ENCODE measurements around the gene STK10. TPM values are rescaled to one million over a fixed set of nuclear protein-coding genes. Genes with fewer than 3 reads are reported as not detected.

Gene STK10
- total and polyA plus RNA-seq, 4 donors, result 2.8 to 21.7 (median 7.7) TPM

DNA sequence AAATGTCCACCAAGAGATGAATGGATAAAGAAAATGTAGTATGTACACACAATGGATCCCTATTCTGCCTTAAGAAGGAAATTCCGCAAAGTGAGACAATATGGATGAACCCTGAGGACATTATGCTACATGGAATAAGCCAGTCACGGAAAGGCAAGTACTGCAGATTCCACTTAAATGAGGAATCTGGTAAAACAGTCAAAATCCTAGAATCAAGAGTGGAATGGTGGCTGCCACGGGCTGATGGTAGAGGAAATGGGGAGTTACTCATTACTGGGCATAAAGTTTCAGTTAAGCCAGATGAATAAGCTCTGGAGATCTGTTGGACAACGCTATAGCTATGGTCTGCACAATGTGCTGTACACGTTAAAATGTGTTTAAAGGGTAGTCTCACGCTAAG lies 47.2 kb downstream of the STK10 start:
- H3K9ac ChIP-seq (ENCODE audit: low read depth in 1 of 2, low read length in 2 of 2), result no peak overlapping the region
- WGBS, result 91% methylated on average over 6 of the region's 6 CpGs
- H3K9me3 ChIP-seq (ENCODE audit: control insufficient read depth in 4 of 4, low read length in 3 of 4), result no peaks in the 10 kb centered on the region
- H3K27ac ChIP-seq (ENCODE audit: low read depth in 1 of 2, low read length in 2 of 2), result no peak overlapping the region
- TF ChIP-seq, protein P1, sequence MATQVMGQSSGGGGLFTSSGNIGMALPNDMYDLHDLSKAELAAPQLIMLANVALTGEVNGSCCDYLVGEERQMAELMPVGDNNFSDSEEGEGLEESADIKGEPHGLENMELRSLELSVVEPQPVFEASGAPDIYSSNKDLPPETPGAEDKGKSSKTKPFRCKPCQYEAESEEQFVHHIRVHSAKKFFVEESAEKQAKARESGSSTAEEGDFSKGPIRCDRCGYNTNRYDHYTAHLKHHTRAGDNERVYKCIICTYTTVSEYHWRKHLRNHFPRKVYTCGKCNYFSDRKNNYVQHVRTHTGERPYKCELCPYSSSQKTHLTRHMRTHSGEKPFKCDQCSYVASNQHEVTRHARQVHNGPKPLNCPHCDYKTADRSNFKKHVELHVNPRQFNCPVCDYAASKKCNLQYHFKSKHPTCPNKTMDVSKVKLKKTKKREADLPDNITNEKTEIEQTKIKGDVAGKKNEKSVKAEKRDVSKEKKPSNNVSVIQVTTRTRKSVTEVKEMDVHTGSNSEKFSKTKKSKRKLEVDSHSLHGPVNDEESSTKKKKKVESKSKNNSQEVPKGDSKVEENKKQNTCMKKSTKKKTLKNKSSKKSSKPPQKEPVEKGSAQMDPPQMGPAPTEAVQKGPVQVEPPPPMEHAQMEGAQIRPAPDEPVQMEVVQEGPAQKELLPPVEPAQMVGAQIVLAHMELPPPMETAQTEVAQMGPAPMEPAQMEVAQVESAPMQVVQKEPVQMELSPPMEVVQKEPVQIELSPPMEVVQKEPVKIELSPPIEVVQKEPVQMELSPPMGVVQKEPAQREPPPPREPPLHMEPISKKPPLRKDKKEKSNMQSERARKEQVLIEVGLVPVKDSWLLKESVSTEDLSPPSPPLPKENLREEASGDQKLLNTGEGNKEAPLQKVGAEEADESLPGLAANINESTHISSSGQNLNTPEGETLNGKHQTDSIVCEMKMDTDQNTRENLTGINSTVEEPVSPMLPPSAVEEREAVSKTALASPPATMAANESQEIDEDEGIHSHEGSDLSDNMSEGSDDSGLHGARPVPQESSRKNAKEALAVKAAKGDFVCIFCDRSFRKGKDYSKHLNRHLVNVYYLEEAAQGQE (IDR thresholded peaks at IDR 0.05), result no peak
- no peak for TF ChIP-seq TAF1 (conservative IDR thresholded peaks at IDR 0.05)
- TF ChIP-seq, protein P2, sequence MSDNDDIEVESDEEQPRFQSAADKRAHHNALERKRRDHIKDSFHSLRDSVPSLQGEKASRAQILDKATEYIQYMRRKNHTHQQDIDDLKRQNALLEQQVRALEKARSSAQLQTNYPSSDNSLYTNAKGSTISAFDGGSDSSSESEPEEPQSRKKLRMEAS (IDR thresholded peaks at IDR 0.05), result no peak
- no peak for TF ChIP-seq HNF4A (conservative IDR thresholded peaks at IDR 0.05)
- TF ChIP-seq EGR1 (IDR thresholded peaks at IDR 0.05; ENCODE audit: low read depth in 2 of 2), result no peak
- no peak for TF ChIP-seq NR2F2 (IDR thresholded peaks at IDR 0.05)
- no peak for TF ChIP-seq SP1 (IDR thresholded peaks at IDR 0.05)
- TF ChIP-seq, protein P3, sequence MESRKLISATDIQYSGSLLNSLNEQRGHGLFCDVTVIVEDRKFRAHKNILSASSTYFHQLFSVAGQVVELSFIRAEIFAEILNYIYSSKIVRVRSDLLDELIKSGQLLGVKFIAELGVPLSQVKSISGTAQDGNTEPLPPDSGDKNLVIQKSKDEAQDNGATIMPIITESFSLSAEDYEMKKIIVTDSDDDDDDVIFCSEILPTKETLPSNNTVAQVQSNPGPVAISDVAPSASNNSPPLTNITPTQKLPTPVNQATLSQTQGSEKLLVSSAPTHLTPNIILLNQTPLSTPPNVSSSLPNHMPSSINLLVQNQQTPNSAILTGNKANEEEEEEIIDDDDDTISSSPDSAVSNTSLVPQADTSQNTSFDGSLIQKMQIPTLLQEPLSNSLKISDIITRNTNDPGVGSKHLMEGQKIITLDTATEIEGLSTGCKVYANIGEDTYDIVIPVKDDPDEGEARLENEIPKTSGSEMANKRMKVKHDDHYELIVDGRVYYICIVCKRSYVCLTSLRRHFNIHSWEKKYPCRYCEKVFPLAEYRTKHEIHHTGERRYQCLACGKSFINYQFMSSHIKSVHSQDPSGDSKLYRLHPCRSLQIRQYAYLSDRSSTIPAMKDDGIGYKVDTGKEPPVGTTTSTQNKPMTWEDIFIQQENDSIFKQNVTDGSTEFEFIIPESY (IDR thresholded peaks at IDR 0.05), result no peak
- TF ChIP-seq, protein P4, sequence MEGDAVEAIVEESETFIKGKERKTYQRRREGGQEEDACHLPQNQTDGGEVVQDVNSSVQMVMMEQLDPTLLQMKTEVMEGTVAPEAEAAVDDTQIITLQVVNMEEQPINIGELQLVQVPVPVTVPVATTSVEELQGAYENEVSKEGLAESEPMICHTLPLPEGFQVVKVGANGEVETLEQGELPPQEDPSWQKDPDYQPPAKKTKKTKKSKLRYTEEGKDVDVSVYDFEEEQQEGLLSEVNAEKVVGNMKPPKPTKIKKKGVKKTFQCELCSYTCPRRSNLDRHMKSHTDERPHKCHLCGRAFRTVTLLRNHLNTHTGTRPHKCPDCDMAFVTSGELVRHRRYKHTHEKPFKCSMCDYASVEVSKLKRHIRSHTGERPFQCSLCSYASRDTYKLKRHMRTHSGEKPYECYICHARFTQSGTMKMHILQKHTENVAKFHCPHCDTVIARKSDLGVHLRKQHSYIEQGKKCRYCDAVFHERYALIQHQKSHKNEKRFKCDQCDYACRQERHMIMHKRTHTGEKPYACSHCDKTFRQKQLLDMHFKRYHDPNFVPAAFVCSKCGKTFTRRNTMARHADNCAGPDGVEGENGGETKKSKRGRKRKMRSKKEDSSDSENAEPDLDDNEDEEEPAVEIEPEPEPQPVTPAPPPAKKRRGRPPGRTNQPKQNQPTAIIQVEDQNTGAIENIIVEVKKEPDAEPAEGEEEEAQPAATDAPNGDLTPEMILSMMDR (IDR thresholded peaks at IDR 0.05; ENCODE audit: low read depth, low read length, missing input control), result no peak
- no peak for TF ChIP-seq YY1 (IDR thresholded peaks at IDR 0.05)
- no peak for TF ChIP-seq GABPA (IDR thresholded peaks at IDR 0.05 in 1 of 2, conservative IDR thresholded peaks at IDR 0.05 in 1 of 2)
- TF ChIP-seq, protein P5, sequence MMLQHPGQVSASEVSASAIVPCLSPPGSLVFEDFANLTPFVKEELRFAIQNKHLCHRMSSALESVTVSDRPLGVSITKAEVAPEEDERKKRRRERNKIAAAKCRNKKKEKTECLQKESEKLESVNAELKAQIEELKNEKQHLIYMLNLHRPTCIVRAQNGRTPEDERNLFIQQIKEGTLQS (IDR thresholded peaks at IDR 0.05), result no peak
- TF ChIP-seq HNF4G (IDR thresholded peaks at IDR 0.05), result no peak
- TF ChIP-seq RXRA (IDR thresholded peaks at IDR 0.05), result no peak
- TF ChIP-seq RAD21 (IDR thresholded peaks at IDR 0.05), result no peak
- TF ChIP-seq FOXA2 (IDR thresholded peaks at IDR 0.05), result no peak
- H3K36me3 ChIP-seq (ENCODE audit: control insufficient read depth in 4 of 4, insufficient read depth in 3 of 4, low read depth in 1 of 4, low read length in 3 of 4), result no peaks in the 10 kb centered on the region
- no peak overlapping the region for H3K4me3 ChIP-seq (ENCODE audit: low read depth in 1 of 3, low read length in 3 of 3)
- peaks cover 0 to 2% (median 0%) of the 10 kb centered on the region in 4 donors for H3K4me1 ChIP-seq (ENCODE audit: control insufficient read depth in 4 of 4, insufficient read depth in 4 of 4, low read length in 3 of 4)
- H3K27me3 ChIP-seq (ENCODE audit: control insufficient read depth in 4 of 4, insufficient read depth in 4 of 4, low read length in 3 of 4), result no peaks in the 10 kb centered on the region
- DNase-seq (ENCODE audit: low spot score), result no peak

DNA sequence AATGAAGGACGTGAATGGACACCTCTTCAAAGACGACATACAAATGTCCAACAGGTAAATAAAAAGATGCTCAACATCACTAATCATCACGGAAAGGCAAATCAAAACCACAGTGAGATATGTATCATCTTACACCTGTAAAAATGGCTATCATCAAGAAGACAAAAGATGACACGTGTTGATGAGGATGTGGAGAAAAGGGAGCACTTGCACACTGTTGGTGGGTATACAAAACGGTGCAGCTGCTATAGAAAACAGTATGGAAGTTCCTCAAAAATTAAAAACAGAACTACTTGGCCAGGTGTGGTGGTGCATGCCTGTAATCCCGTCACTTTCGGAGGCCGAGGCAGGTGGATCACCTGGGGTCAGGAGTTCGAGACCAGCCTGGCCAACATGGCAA lies 47.9 kb downstream of the STK10 start:
- no peaks in the 10 kb centered on the region for H3K9me3 ChIP-seq (ENCODE audit: control insufficient read depth in 4 of 4, low read length in 3 of 4)
- no peak overlapping the region for H3K27ac ChIP-seq (ENCODE audit: low read depth in 1 of 2, low read length in 2 of 2)
- no peaks in the 10 kb centered on the region for H3K4me1 ChIP-seq (ENCODE audit: control insufficient read depth in 4 of 4, insufficient read depth in 4 of 4, low read length in 3 of 4)
- no peaks in the 10 kb centered on the region for H3K36me3 ChIP-seq (ENCODE audit: control insufficient read depth in 4 of 4, insufficient read depth in 3 of 4, low read depth in 1 of 4, low read length in 3 of 4)
- WGBS, result 87% methylated on average over 9 of the region's 9 CpGs
- no peak overlapping the region for H3K4me3 ChIP-seq (ENCODE audit: low read depth in 1 of 3, low read length in 3 of 3)
- H3K9ac ChIP-seq (ENCODE audit: low read depth in 1 of 2, low read length in 2 of 2), result no peak overlapping the region
- no peak for DNase-seq (ENCODE audit: low spot score)
- H3K27me3 ChIP-seq (ENCODE audit: control insufficient read depth in 4 of 4, insufficient read depth in 4 of 4, low read length in 3 of 4), result no peaks in the 10 kb centered on the region
- TF ChIP-seq, protein P3 (IDR thresholded peaks at IDR 0.05), result no peak
- TF ChIP-seq GABPA (IDR thresholded peaks at IDR 0.05 in 1 of 2, conservative IDR thresholded peaks at IDR 0.05 in 1 of 2), result no peak
- TF ChIP-seq TAF1 (conservative IDR thresholded peaks at IDR 0.05), result no peak
- TF ChIP-seq, protein P4 (IDR thresholded peaks at IDR 0.05; ENCODE audit: low read depth, low read length, missing input control), result no peak
- no peak for TF ChIP-seq JUND (IDR thresholded peaks at IDR 0.05)
- TF ChIP-seq FOXA1 (IDR thresholded peaks at IDR 0.05), result no peak
- TF ChIP-seq FOXA2 (IDR thresholded peaks at IDR 0.05), result no peak
- no peak for TF ChIP-seq HNF4G (IDR thresholded peaks at IDR 0.05)
